Testis (tissue), 2 donors: ENCODE measurements around the gene TXLNA.

Experiments used
- POLR2A ChIP-seq: fragments of 450-650 bp; IDR thresholded peaks from one replicate; pipeline ENCODE4 v1.6.1; 2017; ENCODE audit warnings: antibody characterized with exemption, mild to moderate bottlenecking, moderate library complexity
- TF ChIP-seq, protein P1 (sequence below), 3 experiments: fragments of 450-650 bp in 2 of 3; fragments of 200-600 bp in 1 of 3; sonication (generic) in 1 of 3; IDR thresholded peaks; one replicate each; pipeline ENCODE4 v1.5.1; 2016 to 2019; ENCODE audit warnings: antibody characterized with exemption in 3 of 3, mild to moderate bottlenecking in 2 of 3, moderate library complexity in 1 of 3

DNA sequence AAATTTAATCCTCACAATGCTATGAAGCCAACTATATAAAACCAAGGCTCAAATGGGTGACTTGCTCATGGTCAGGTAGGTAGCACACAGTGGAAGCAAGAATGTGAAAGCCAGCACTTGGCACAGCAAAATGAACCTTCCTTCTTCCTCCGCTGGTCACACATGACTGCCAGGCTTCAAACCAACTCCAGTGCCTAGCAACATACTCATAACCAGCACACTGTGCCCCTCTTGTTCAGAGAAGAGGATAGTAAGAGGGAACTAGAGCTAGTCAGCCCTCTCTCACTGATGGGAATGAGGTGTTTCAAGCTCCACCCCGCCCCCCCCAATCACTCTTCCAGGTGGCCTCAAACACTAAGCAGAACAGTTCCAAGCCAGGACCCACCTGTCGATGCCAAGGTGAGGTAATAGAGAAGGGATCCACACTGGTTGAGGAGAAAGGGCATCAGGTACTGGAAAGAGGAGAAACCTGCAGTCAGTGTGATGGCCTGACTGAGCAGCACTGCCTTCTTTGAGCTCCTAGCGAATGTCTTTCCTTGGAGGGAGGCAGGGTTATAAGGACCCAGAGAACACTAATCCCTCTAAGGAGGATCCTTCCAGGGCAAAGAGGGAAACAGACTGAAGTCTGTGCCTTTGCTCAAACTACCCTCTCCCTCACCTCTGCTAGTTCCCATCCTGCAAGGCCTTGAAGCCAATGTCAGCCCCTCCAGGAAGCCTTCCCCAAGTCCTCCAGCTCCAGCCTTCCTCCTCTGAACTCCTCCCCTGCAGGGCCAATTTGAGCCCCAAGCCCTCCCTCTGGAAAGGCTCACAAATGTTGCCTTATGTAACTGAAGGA lies 41.5 kb downstream of the TXLNA start:
- no peak for TF ChIP-seq POLR2A
- TF ChIP-seq, protein P1, sequence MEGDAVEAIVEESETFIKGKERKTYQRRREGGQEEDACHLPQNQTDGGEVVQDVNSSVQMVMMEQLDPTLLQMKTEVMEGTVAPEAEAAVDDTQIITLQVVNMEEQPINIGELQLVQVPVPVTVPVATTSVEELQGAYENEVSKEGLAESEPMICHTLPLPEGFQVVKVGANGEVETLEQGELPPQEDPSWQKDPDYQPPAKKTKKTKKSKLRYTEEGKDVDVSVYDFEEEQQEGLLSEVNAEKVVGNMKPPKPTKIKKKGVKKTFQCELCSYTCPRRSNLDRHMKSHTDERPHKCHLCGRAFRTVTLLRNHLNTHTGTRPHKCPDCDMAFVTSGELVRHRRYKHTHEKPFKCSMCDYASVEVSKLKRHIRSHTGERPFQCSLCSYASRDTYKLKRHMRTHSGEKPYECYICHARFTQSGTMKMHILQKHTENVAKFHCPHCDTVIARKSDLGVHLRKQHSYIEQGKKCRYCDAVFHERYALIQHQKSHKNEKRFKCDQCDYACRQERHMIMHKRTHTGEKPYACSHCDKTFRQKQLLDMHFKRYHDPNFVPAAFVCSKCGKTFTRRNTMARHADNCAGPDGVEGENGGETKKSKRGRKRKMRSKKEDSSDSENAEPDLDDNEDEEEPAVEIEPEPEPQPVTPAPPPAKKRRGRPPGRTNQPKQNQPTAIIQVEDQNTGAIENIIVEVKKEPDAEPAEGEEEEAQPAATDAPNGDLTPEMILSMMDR (IDR thresholded peaks at IDR 0.05): no peak
